Forelimb muscle (tissue), 1 donor: ENCODE data around the gene CYP3A7. TPM values are rescaled to one million over a fixed set of nuclear protein-coding genes. Genes with fewer than 3 reads are reported as not detected.
"Not testable (repeated sequence)": the region's sequence is repeated elsewhere in the genome, so short reads cannot be mapped to it uniquely, and the experiment has no call there.

Source experiments
- DNase-seq: peaks from one replicate; pipeline ENCODE4 v3.0.0-alpha.2; 2013; ENCODE audit warnings: low read depth
- polyA plus RNA-seq: library from polyadenylated mRNA; unstranded; fragments of 120-200 nt; gene quantifications from one replicate; pipeline ENCODE4 v1.2.1, GENCODE V29; 2013; ENCODE audit not compliant: insufficient read length

CYP3A7 gene
- polyA plus RNA-seq, 1 donor: 0.24 TPM

DNA sequence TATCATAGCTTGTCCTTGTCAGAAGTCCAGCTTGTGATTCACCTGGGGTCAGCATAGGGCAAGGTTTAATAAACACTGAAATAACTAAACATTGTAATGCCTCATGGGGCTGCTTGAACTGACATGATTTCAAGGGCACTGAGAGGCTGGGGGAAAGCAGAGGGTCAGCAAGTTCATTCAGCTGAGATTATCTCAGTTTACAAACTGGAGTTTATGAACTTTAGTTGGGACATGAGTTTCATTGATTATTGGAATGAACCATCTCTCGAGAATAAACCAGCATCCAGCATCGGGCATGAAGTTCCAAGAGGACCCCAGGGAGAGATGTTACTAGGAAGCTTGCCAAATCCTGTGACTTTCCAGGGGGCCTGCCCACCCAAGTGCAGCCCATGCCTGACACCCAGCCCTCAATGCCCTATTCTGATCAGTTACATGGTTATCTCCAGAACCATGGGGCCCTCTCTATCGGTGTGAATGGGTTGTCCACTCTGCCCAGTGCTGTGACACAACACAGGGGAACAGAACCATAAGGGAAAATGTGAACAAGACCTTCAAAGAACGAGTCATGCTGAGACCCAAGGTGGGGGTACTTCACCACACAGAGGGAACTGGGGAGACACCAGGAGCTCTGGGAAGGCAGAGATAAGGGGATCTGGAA, 7.9 kb upstream of the CYP3A7 start:
- no peak for DNase-seq

DNA sequence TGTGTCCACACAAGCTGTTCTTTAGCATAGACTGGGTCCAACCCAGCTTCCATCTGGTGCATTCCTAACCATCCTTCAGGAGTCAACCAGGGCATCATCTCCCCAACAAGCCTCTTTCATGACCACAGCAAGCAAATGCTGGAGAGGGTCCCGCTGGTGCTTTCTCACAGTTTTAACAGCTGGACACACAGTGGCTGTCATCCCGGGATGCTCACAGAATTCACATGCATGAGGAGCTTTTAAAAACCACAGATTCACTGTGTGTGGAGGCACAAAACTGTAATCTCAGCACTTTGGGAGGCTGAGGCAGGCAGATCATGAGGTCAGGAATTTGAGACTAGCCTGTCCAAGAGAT, 6.4 kb upstream of the CYP3A7 start:
- no peak for DNase-seq

DNA sequence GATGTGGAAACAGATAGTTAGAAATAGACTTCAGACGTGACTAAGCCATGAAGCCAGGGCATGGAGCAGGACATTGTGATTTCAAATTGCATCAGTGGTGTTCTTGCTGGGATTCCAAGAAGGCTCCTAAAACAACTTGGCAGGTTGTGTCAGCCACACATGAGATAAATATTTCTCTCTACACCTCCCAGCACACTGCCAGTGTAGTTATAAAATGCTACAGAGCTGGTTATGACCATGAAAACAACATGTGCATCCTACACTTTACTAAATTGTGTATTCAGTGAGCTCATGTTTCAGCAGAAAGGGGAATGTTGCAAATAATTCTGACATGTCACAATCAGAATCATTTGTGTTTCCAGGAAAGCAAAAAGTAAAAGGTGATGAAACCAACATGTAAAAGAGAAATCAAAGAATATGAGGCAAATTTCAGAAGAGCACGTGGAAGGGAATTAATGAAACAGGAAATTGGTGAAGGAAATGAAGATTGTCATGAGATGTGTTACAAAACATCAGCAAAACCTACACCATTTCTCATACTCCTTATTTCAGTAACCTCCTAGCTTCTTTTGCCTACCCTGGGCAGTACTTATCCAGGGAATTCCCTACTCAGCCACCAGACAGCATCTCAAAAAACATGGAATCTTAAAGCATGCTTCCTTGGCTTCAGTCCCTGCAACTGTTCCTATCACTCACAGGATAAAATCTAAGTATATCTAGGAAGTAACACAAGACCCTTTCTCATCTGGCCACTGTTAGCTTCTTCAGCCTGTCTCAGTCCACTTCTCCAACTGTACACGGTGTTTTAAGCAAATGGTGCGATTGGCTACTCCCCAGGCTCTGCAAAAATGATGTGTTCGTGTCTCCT, 5.8 kb upstream of the CYP3A7 start:
- no peak for DNase-seq

DNA sequence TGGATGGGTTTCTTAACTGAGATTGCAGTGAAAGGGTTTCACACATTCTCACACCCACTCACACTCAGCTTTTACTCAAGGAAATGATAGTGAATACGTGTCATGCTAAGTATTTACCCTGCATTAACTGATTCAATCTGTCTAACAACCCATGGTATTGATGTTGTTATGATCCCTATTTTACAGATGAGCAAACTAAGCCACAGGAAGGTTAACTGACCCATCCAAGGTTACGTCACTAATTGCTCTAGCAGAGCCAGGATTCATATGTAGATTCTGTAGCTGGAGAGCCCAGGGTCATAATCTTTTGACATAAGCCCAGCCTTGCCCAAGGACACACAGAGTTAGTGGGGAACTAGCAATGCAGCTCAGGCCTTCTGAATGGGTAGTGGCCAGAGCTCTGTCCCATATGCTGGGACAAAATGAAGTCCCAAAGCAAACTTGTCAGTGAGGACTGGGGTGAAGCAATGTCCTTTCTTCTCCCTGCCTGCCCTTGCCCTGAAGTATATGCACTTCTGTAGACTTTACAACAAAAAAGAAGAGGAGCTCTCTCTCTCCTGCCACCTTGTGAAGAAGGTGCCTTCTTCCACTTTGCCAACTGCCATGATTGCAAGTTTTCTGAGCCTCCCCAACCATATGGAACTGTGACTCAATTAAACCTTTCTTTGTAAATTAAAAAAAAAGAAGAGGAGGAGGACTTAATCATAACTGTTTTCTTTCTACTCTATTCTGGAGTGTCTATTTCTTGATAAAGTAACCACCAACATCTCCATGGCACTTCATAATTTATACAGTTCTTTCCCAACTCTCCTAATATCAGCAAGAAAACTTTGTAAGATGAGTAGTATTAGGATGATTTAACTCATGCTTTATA, 4.9 kb upstream of the CYP3A7 start:
- DNase-seq: no peak

DNA sequence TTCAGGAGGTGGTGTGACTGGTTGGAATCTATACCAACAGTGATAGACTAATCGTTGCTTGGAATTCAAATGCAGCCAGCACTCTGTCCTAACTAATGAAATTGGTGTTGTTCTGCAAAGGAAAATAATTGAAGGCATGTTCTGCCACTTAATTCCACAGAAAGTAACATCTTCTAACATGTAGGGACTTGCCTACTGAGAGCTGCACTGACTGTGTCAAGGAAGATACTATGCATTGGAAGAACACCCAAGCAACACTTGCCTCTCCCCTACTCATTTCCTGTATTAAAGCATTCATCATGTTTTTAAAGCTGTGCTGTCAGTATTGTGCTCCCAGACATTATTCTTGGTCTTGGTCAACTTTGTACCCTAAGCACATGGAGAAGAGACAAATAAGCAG, 2.7 kb upstream of the CYP3A7 start:
- DNase-seq: no peak

DNA sequence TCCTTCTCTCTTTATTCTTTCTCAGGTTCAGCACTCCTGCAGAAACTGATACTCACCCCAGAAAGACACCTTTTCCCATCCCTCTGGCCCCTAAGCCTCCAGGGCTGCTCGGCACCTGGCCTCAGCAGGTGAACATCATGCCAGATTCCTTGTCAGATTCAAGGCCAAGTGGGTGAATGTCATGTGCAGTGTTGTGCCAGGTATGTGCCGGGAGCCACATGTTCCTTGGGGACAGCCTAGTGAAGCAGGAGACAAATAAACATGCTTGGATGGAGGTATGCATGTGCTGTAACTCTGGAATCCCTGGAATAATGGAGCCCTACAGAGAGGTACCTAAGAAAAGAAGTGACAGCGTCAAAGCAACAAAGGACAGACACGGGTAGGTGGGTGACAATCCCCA, 1.7 kb upstream of the CYP3A7 start:
- DNase-seq: not testable (repeated sequence)

DNA sequence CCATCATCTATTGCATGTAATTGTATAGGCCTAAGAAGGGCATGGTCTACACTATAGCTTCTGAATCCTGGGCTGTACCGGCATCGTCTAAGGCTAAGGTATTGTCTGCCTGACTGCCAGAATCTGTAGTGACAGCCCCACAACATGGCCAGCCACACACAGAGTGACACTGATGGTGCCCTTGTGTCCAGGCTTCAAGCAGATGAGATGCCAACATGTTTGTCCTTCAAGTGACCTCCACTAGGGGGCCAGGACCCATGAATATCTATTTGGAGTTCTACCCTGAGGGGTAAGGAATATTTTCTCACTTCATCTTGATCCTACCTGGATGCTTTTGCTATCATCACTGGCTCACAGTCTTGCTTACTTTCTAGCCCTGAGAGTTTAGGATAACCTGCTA, 1.5 kb downstream of the CYP3A7 start:
- no peak for DNase-seq

DNA sequence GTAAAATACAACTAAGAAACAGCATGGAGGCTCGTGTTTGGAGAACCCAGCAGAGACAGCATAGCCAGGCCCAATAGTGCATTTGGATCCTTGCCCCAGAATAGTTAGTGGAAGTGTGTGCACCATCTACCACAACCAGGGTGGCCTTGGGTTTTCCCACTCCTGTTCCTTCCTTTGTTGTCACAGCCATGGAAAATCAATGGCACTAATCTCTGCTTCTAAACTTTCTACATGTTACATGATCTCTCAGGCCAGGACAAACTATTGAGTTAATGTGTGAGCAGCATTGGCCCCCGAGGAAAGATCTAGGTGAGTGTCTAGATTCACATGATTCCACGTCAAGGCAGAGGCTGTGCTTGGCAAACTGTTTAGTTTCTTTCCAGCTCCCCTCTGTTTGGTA, 2.0 kb downstream of the CYP3A7 start:
- no peak for DNase-seq

DNA sequence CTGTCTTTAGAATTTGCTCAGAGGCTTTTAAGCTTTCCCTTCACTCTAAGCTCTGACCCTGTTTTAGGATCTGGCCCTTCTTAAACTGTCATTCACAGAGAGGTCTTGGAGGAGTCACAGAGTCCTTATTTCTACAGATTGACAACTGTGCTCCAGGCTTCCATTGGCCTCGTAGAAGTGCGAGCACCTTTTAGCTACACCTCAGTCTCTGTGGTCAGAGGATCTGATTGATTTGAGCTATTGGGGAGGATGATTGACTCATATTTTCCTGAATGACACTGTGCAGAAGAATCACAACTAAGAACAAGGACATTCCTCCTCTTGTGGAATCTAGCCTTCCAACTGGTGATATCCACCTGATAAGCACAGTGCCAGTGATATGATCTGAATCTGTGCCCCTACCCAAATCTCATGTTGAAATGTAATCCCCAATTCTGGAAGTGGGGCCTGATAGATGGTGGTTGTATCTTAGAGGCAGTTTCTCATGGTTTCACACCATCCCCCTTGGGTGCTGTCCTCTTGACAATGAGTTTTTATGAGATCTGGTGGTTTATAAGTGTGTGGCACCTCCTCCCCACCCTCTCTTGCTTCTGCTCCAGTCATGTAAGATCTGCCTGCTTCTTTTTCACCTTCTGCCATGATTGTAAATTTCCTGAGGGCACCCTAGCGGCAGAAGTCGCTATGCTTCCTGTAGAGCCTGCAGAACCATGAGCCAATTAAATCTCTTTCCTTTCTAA, 3.2 kb downstream of the CYP3A7 start:
- no peak for DNase-seq

DNA sequence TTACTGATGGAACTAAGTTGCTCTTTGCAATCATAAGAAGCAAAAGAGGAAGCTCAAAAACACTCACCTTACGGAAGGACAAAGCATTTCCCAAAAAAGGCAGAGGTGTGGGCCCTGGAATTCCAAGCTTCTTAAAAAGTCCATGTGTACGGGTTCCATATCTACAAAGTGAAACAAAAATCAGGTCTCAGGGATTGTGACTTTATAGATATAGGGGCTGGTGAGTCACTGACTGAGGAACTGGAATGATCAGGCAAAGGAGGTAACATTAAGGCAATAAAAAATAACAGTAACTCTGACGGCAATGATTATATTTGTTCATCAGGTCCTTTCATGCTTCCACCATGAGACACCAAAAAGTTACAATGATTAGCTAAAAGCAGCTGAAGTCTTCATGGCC, 4.0 kb downstream of the CYP3A7 start:
- no peak for DNase-seq

DNA sequence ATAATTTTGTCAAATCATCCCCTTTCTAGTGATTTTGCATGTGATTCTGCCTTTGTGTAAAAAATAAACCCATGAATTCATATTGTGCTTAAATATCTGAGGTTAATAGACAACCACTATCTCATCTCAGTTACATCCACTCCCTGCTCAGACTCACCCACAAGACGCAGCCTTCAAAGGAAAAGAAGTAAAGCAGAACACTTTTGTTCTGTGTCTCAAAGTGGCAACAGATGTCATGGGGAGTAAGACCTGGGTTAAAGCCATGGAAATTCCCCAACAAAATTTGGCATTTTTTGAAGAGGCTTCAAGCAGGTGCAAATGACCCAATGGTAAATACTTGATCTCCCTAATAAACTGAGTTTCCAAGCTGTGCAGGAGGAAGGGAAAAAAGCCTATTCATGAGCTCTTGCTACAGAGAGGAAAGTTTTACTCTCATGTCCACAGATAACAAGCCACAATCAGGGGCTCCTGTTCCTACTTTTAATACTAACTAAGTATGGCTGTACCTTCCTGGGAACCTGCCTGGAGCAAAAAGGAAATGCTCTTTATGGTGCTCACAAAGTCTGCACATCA, 4.7 kb downstream of the CYP3A7 start:
- no peak for DNase-seq

DNA sequence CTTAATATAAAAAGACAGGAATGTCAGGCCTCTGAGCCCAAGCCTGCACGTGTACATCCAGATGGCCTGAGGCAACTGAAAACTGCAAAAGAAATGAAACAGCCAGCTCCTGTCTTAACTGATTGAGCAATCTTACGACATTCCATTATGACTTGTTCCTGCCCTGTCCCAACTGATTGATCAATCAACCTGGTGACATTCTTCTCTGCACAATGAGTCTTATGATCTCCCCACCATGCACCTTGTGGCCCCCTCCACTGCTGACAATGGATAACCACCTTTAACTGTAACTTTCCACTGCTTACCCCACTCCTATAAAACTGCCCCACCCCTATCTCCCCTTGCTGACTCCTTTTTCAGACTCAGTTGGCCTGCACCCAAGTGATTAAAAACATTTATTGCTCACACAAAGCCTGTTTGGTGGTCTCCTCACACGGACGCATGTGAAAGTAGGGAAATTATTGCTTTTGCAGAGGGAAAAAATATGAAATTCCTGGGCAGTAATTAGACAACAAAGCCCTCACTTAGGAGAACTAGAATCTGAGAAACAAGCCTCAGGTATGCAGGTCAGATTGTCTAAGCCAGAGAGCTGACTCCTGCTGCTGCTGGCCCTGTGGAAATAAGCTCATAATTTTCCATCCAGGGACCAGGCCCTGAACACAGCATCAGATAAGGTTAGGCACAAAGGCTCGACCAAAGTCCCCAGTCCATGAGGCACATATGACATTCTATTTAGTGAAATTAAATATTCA, 5.3 kb downstream of the CYP3A7 start:
- DNase-seq: no peak

DNA sequence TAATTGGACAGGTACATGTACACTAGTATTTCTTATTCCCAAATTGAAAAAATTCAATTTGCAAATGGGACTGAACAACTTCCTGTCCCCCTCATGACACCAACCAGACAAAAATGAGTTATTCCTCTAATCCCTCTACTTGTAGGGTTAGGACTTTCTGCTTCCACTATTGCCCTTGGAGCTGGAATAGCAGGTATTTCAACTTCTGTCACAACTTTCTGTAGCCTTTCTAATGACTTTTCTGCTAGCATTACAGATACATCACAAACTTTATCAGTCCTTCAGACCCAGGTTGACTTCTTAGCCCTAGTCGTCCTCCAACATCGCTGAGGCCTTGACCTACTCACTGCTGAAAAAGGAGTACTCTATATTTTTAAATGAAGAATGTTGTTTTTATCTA, 6.4 kb downstream of the CYP3A7 start:
- no peak for DNase-seq

DNA sequence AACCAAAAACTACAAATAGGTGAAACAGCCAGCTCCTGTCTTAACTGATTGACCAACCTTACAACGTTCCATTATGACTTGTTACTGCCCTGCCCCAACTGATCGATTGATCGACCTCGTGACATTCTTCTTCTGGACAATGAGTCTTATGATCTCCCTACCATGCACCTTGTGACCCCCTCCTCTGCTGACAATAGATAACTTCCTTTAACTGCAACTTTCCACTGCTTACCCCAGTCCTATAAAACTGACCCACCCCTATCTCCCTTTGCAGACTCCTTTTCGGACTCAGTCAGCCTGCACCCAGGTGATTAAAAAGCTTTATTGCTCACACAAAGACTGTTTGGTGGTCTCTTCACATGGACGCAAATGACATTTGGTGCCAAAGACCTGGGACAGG, 11.8 kb downstream of the CYP3A7 start:
- DNase-seq: not testable (repeated sequence)

DNA sequence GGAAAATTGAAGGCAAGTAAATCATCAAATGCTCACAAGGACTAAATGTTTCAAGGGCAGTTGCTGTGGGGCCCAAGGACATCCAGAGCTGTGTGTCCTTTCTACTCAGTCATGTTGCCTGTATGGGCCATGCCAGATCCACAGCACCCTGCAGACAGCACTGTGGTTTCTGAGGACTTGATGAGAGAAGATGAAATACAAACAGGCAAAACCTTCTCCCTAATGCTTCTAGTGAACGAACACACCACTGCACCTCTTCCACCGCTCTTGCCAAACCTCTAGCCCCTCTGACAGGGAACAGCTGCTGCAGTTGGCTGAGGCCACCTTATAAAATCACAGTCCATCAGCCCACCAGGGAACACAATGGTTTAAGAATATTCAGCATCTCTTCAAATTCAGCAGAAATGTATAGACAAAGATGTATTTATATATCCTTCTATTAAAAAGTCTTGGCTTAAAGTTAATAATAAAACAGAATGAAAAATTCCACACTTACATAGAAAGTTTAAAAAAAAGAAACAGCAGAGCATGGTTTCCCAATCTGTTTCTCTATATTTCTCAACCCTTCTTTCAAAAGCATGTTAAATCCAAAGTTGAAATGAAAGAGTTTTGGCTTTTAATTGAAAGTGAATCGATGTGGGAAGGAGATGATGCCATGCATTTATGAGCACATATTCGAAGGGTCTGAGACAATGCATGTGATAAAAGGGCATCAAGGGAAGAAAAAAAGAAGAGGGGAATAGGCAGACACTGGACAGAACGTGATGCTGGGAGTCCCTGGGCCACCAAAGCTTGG, 14.0 kb downstream of the CYP3A7 start:
- DNase-seq: no peak

DNA sequence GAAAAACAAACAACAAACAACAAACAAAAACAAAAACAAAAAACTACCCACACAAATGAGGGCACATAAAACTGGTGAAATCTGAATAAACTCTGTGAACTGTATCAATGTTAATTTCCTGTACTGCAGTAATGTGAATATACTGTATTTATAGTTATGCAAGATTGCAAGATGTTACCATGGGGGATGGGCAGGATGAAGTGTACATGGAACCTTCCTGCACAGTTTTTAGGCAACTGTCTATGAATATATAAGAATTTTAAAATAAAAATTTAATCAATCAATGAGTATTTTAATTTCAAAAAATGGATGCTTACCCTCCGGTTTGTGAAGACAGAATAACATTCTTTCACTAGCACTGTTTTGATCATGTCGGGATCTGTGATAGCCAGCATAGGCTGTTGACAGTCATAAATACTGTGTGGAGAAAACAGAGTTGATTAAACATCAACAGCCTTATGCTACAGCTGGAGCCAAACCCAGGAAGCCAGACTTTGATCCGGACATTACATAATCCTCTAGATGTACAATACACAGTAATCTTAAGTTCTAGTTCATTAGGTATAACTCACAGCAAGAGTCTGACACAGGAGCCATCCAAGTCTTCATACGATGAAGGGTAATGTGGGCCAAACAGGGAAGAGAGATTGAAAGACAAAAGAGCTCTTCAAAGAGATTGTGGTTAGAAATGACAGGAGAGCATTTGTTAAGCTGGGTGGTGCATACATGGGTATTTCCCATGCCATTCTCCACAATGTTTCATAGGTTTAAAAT, 14.8 kb downstream of the CYP3A7 start:
- no peak for DNase-seq

DNA sequence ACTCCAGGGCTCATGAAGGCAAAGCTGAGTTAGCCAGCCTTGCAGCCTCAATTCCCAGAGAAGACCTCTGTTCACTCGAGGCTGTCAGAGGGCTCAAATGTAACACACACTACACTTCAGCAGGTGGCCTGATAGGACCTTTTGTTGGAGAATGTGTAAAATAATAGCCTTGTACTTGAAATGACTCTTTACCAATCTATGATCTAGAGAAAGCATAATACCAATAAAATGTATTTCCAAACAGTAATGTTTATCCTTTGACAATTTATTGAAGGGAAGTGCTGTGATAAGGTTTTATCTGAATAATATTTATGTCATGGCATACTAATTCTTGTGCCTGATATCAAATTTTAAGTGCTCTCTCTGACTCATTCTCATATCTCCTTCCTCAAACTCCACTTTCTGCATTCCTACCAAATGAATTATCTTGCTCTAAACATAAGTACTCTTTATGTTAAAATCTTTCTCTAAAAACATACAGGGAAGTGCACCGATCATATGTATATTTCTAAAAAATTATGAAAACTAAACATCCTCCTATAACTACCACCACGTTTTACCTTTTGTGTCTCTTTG, 20.9 kb downstream of the CYP3A7 start:
- no peak for DNase-seq

DNA sequence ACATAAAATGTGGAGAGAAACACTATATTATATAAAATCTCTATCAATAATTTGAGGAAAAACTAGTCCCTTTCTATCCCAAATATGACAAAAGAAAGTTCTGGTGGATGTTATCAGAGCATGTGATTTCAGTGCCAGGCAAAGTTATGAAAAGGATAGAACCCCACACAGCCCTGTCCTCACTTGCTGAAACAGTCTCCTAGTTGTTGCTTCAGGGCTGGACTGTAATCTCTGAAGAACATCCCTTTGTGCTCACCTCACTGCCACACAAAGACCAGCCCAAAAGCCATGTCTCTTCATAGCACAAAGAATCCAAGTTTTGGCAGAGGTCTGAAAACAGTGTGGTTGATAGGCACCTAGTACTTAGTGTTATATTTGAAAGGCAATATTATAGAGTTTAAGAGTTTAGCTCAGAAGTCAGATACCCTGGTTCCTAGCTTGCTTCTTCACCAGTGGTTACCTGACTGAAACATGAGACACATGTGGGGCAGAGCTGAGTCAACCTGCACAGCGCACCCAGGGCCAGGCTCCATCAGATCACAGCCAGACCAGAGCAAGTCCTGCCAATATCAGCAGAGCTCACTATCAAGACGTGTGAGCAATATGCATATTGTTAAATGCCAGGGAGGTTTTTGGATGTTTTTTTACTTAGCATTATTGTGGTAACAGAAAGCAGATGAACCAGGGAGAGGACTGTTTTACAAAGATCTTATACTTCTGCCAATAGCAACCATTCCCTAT, 25.0 kb downstream of the CYP3A7 start:
- DNase-seq: no peak
